Measurements from ENCODE around the gene MYO1F. TPM values are rescaled to one million over a fixed set of nuclear protein-coding genes. Genes with fewer than 3 reads are reported as not detected.

Gene MYO1F
- total RNA-seq, 1 experiment from 2014 or later, result 0.16 TPM

DNA sequence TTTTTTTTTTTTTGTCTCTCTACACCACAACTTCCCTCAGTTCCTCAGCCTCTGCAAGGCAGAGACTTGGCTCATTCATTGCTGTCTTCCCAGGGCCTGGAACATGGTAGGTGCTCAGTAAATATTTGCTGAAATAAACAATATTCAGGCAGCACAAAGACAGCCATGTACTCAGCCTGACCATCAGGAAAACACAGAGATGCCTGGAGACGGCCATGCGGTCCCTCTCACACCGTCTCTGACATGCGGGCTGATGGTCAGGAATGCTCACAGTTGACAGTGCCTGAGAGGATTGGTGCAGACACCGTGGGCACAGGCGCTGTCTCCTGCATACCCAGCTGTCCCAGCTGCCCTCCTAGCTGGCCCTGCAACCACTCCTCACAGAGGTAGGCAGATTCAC is 75.7 kb downstream of the MYO1F start:
- DNase-seq (ENCODE audit: unreplicated experiment), result no peak
- Mint-ChIP-seq H3K9me3 (ENCODE audit: unreplicated experiment) (no peaks in the 10 kb centered on the region), H3K36me3 (ENCODE audit: insufficient read depth, unreplicated experiment) (no peaks in the 10 kb centered on the region), H3K4me3 (ENCODE audit: unreplicated experiment) (no peak overlapping the region), H3K4me1 (ENCODE audit: insufficient read depth, unreplicated experiment) (peaks cover 5% of the 10 kb centered on the region), H3K27me3 (ENCODE audit: insufficient read depth, unreplicated experiment) (no peaks in the 10 kb centered on the region), H3K27ac (ENCODE audit: low read depth, unreplicated experiment) (no peak overlapping the region)
- POLR2A ChIA-PET, result no interaction called here
- BruUV-seq (replicated peaks), result no TSS peak
- intact Hi-C loops (cut with micrococcal nuclease), result no loop called here
- TF ChIP-seq, protein P1, sequence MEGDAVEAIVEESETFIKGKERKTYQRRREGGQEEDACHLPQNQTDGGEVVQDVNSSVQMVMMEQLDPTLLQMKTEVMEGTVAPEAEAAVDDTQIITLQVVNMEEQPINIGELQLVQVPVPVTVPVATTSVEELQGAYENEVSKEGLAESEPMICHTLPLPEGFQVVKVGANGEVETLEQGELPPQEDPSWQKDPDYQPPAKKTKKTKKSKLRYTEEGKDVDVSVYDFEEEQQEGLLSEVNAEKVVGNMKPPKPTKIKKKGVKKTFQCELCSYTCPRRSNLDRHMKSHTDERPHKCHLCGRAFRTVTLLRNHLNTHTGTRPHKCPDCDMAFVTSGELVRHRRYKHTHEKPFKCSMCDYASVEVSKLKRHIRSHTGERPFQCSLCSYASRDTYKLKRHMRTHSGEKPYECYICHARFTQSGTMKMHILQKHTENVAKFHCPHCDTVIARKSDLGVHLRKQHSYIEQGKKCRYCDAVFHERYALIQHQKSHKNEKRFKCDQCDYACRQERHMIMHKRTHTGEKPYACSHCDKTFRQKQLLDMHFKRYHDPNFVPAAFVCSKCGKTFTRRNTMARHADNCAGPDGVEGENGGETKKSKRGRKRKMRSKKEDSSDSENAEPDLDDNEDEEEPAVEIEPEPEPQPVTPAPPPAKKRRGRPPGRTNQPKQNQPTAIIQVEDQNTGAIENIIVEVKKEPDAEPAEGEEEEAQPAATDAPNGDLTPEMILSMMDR (IDR thresholded peaks at IDR 0.05; ENCODE audit: unreplicated experiment), result no peak
- CTCF ChIA-PET, result no interaction called here

DNA sequence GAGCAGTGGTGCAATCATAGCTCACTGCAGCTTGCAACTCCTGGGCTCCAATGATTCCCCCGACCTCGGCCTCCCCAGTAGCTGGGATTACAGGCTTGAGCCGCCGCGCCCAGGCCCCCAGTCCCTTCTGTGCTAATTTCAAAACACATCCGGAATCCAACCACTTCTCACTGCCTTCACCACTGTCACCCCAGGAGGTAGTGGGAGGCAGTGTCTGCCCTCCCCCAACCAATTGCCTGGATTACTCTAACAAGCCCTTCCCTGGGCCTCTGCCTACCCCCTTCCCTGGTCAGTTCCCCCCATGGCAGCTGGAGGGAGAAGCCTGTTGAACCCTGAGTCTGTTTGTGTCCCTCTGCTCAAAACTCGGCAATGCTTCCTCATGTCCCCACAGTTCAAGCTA is 77.1 kb downstream of the MYO1F start:
- no peaks in the 10 kb centered on the region for H3K36me3 Mint-ChIP-seq (ENCODE audit: insufficient read depth, unreplicated experiment)
- POLR2A ChIA-PET, result no interaction called here
- CTCF ChIA-PET, result interaction anchor here (0.6 to 1.2 kb wide), 5 partner anchors 13 to 1263 kb away, joined by 3 read pairs; no protein-coding TSS in a partner anchor
- TF ChIP-seq, protein P1 (IDR thresholded peaks at IDR 0.05; ENCODE audit: unreplicated experiment), result no peak
- no peak overlapping the region for H3K4me3 Mint-ChIP-seq (ENCODE audit: unreplicated experiment)
- H3K4me1 Mint-ChIP-seq (ENCODE audit: insufficient read depth, unreplicated experiment), result peaks cover 8% of the 10 kb centered on the region
- H3K27me3 Mint-ChIP-seq (ENCODE audit: insufficient read depth, unreplicated experiment), result no peaks in the 10 kb centered on the region
- intact Hi-C loops (cut with micrococcal nuclease), result no loop called here
- no TSS peak for BruUV-seq (replicated peaks)
- no peak overlapping the region for H3K27ac Mint-ChIP-seq (ENCODE audit: low read depth, unreplicated experiment)
- H3K9me3 Mint-ChIP-seq (ENCODE audit: unreplicated experiment), result no peaks in the 10 kb centered on the region
- DNase-seq (ENCODE audit: unreplicated experiment), result no peak

GRCh38 chr19:8499048-8499833 is 78.0 kb downstream of the MYO1F start:
- TF ChIP-seq, protein P1 (IDR thresholded peaks at IDR 0.05; ENCODE audit: unreplicated experiment), result no peak
- Mint-ChIP-seq H3K27me3 (ENCODE audit: insufficient read depth, unreplicated experiment) (no peaks in the 10 kb centered on the region), H3K9me3 (ENCODE audit: unreplicated experiment) (no peaks in the 10 kb centered on the region), H3K27ac (ENCODE audit: low read depth, unreplicated experiment) (no peak overlapping the region), H3K4me1 (ENCODE audit: insufficient read depth, unreplicated experiment) (peaks cover 8% of the 10 kb centered on the region), H3K4me3 (ENCODE audit: unreplicated experiment) (no peak overlapping the region), H3K36me3 (ENCODE audit: insufficient read depth, unreplicated experiment) (no peaks in the 10 kb centered on the region)
- no TSS peak for BruUV-seq (replicated peaks)
- intact Hi-C loops (cut with micrococcal nuclease), result no loop called here
- DNase-seq (ENCODE audit: unreplicated experiment), result no peak
- POLR2A ChIA-PET, result no interaction called here
- CTCF ChIA-PET, result interaction anchor here (0.6 kb wide), 1 partner anchor 180 kb away, joined by 3 read pairs; no protein-coding TSS in a partner anchor

DNA sequence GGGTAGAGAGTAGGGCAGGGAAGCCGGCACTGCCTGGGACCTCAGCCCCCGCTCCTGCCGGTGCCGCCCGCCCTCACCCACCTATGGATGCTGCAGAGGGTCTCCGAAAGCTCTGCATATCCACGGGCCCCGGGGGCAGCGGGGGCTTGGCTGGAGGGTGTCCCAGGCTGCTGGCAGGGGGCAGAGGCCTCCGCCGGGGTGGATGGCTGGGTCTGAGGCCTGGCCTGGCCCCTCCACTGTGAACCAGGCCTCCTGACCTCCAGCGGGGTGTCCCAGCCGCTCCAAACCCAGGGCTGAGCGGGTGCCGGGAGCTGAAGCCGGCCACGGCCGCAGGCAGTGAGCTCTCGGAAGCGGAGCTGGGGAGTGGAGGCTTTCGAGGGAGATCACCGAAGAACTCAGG is 78.9 kb downstream of the MYO1F start:
- CTCF ChIA-PET, result no interaction called here
- H3K4me1 Mint-ChIP-seq (ENCODE audit: insufficient read depth, unreplicated experiment), result peaks cover 8% of the 10 kb centered on the region
- H3K27ac Mint-ChIP-seq (ENCODE audit: low read depth, unreplicated experiment), result no peak overlapping the region
- POLR2A ChIA-PET, result no interaction called here
- no peak for DNase-seq (ENCODE audit: unreplicated experiment)
- H3K9me3 Mint-ChIP-seq (ENCODE audit: unreplicated experiment), result no peaks in the 10 kb centered on the region
- H3K36me3 Mint-ChIP-seq (ENCODE audit: insufficient read depth, unreplicated experiment), result no peaks in the 10 kb centered on the region
- H3K27me3 Mint-ChIP-seq (ENCODE audit: insufficient read depth, unreplicated experiment), result no peaks in the 10 kb centered on the region
- TF ChIP-seq, protein P1 (IDR thresholded peaks at IDR 0.05; ENCODE audit: unreplicated experiment), result no peak
- BruUV-seq (replicated peaks), result no TSS peak
- intact Hi-C loops (cut with micrococcal nuclease), result no loop called here
- H3K4me3 Mint-ChIP-seq (ENCODE audit: unreplicated experiment), result no peak overlapping the region

Measured in MCF 10A (cell line).